ENCODE results near the gene ZSWIM3.

Gene ZSWIM3

GRCh38 chr20:45880988-45881788, 23.8 kb downstream of the ZSWIM3 start, which contains the start of gene ZSWIM1:
Gene ZSWIM1, plus strand, starts transcription at chr20:45881227. Its CDS starts 1,366 bp downstream, at chr20:45882593.
- H3K36me3 ChIP-seq (ENCODE audit: control insufficient read depth, low read length), result peaks cover 36% of the 10 kb centered on the region
- H3K27ac ChIP-seq (ENCODE audit: low read depth, low read length), result peak within 1 kb of the TSS; percentile 29; the same call in 1 of the 2 replicates
- H3K4me3 ChIP-seq (ENCODE audit: low read length), result peak within 1 kb of the TSS; percentile 88

DNA sequence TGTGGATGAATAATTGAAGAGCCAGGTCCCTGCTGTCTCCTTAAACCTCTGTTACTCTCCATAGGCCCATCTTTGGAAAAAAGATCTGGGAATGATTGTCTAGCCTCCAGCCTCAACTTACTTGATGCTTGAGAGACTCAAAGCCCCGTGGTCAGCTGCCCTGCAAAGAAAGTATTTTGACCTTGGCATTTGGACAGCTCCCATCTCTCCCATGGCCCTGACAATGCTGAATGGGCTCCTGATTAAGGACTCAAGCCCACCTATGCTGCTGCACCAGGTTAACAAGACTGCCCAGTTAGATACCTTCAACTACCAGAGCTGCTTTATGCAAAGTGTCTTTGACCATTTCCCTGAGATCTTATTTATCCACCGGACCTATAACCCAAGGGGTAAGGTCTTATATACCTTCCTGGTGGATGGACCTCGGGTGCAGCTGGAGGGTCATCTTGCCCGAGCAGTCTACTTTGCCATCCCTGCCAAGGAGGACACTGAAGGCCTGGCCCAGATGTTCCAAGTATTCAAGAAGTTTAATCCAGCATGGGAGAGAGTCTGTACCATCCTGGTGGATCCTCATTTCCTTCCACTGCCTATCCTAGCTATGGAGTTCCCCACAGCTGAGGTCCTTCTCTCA, 25.2 kb downstream of the ZSWIM3 start:
- Histone ChIP-seq H3K4me2 (ENCODE audit: low read length) (peak overlapping the region; percentile 94), H3K27ac (ENCODE audit: low read depth, low read length) (no peak overlapping the region), H3K36me3 (ENCODE audit: control insufficient read depth, low read length) (peaks cover 37% of the 10 kb centered on the region)

More at GRCh38 chr20:45880988-45881788, 23.8 kb downstream of the ZSWIM3 start, which contains the start of gene ZSWIM1:
- Histone ChIP-seq H3K9me3 (ENCODE audit: control insufficient read depth, insufficient read depth, low read length) (no peaks in the 10 kb centered on the region), H3K9me2 (replicated peaks; ENCODE audit: control insufficient read depth, low read length) (no peaks in the 10 kb centered on the region), H3K79me2 (ENCODE audit: control insufficient read depth, low read length) (peaks cover 28% of the 10 kb centered on the region), H4K20me1 (ENCODE audit: control insufficient read depth, insufficient read depth, low read depth, low read length) (no peaks in the 10 kb centered on the region), H3K4me2 (ENCODE audit: low read length) (peak within 1 kb of the TSS; percentile 94), H3K4me1 (ENCODE audit: control insufficient read depth, low read length) (peaks cover 7% of the 10 kb centered on the region), H3K27me3 (ENCODE audit: control insufficient read depth, low read length) (no peaks in the 10 kb centered on the region), H3F3A (ENCODE audit: control insufficient read depth, insufficient read depth) (no peaks in the 10 kb centered on the region)
- no peak for TF ChIP-seq EZH2phosphoT487 (IDR thresholded peaks at IDR 0.05; ENCODE audit: borderline replicate concordance, low read length)
- TF ChIP-seq, protein P1, sequence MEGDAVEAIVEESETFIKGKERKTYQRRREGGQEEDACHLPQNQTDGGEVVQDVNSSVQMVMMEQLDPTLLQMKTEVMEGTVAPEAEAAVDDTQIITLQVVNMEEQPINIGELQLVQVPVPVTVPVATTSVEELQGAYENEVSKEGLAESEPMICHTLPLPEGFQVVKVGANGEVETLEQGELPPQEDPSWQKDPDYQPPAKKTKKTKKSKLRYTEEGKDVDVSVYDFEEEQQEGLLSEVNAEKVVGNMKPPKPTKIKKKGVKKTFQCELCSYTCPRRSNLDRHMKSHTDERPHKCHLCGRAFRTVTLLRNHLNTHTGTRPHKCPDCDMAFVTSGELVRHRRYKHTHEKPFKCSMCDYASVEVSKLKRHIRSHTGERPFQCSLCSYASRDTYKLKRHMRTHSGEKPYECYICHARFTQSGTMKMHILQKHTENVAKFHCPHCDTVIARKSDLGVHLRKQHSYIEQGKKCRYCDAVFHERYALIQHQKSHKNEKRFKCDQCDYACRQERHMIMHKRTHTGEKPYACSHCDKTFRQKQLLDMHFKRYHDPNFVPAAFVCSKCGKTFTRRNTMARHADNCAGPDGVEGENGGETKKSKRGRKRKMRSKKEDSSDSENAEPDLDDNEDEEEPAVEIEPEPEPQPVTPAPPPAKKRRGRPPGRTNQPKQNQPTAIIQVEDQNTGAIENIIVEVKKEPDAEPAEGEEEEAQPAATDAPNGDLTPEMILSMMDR (IDR thresholded peaks at IDR 0.05; ENCODE audit: low read depth, low read length, poor library complexity, severe bottlenecking), result no peak

GRCh38 chr20:45883100-45883469, 25.7 kb downstream of the ZSWIM3 start:
- H3K4me2 ChIP-seq (ENCODE audit: low read length), result no peak overlapping the region
- H3K36me3 ChIP-seq (ENCODE audit: control insufficient read depth, low read length), result peaks cover 34% of the 10 kb centered on the region

More for the DNA sequence above, 25.2 kb downstream of the ZSWIM3 start:
- Histone ChIP-seq H3K9me2 (replicated peaks; ENCODE audit: control insufficient read depth, low read length) (no peaks in the 10 kb centered on the region), H3K27me3 (ENCODE audit: control insufficient read depth, low read length) (no peaks in the 10 kb centered on the region), H3K79me2 (ENCODE audit: control insufficient read depth, low read length) (peaks cover 28% of the 10 kb centered on the region), H3K4me3 (ENCODE audit: low read length) (no peak overlapping the region), H3K9me3 (ENCODE audit: control insufficient read depth, insufficient read depth, low read length) (no peaks in the 10 kb centered on the region), H3K4me1 (ENCODE audit: control insufficient read depth, low read length) (peaks cover 7% of the 10 kb centered on the region), H3F3A (ENCODE audit: control insufficient read depth, insufficient read depth) (no peaks in the 10 kb centered on the region), H4K20me1 (ENCODE audit: control insufficient read depth, insufficient read depth, low read depth, low read length) (no peaks in the 10 kb centered on the region)
- TF ChIP-seq, protein P1 (IDR thresholded peaks at IDR 0.05; ENCODE audit: low read depth, low read length, poor library complexity, severe bottlenecking), result no peak
- no peak for TF ChIP-seq EZH2phosphoT487 (IDR thresholded peaks at IDR 0.05; ENCODE audit: borderline replicate concordance, low read length)

More at GRCh38 chr20:45883100-45883469, 25.7 kb downstream of the ZSWIM3 start:
- TF ChIP-seq, protein P1 (IDR thresholded peaks at IDR 0.05; ENCODE audit: low read depth, low read length, poor library complexity, severe bottlenecking), result no peak
- no peak for TF ChIP-seq EZH2phosphoT487 (IDR thresholded peaks at IDR 0.05; ENCODE audit: borderline replicate concordance, low read length)
- Histone ChIP-seq H3K4me3 (ENCODE audit: low read length) (no peak overlapping the region), H3F3A (ENCODE audit: control insufficient read depth, insufficient read depth) (no peaks in the 10 kb centered on the region), H4K20me1 (ENCODE audit: control insufficient read depth, insufficient read depth, low read depth, low read length) (no peaks in the 10 kb centered on the region), H3K27ac (ENCODE audit: low read depth, low read length) (no peak overlapping the region), H3K4me1 (ENCODE audit: control insufficient read depth, low read length) (peaks cover 7% of the 10 kb centered on the region), H3K79me2 (ENCODE audit: control insufficient read depth, low read length) (peaks cover 28% of the 10 kb centered on the region), H3K9me2 (replicated peaks; ENCODE audit: control insufficient read depth, low read length) (no peaks in the 10 kb centered on the region), H3K27me3 (ENCODE audit: control insufficient read depth, low read length) (no peaks in the 10 kb centered on the region), H3K9me3 (ENCODE audit: control insufficient read depth, insufficient read depth, low read length) (no peaks in the 10 kb centered on the region)

Measured in DOHH2 (cell line).